HEK293 (cell line): Measurements from ENCODE around the gene NHEJ1.

Experiments used
- GLI4 ChIP-seq: fragments of 450-650 bp; formaldehyde crosslinking; IDR thresholded peaks from 2 replicates; pipeline ENCODE4 v1.5.1; 2016; ENCODE audit warnings: missing biosample characterization, missing genetic modification characterization
- MZF1 ChIP-seq: fragments of 450-650 bp; formaldehyde crosslinking; IDR thresholded peaks from 2 replicates; pipeline ENCODE4 v1.5.1; 2017; ENCODE audit warnings: missing biosample characterization, missing genetic modification characterization, borderline replicate concordance
- PRDM1 ChIP-seq: fragments of 450-650 bp; formaldehyde crosslinking; IDR thresholded peaks from 2 replicates; pipeline ENCODE4; 2016; ENCODE audit warnings: missing biosample characterization, missing genetic modification characterization
- SCRT1 ChIP-seq: fragments of 450-650 bp; formaldehyde crosslinking; IDR thresholded peaks from 2 replicates; pipeline ENCODE4 v1.5.1; 2016; ENCODE audit warnings: missing biosample characterization, missing genetic modification characterization, borderline replicate concordance
- SETDB1 ChIP-seq: IDR thresholded peaks from one replicate; pipeline ENCODE4 v1.6.1; 2017; ENCODE audit warnings: mild to moderate bottlenecking, low read length, moderate library complexity, mixed read lengths; ENCODE audit not compliant: insufficient read length
- WT1 ChIP-seq: fragments of 450-650 bp; formaldehyde crosslinking; IDR thresholded peaks from 2 replicates; pipeline ENCODE4 v1.5.1; 2016; ENCODE audit warnings: missing biosample characterization, missing genetic modification characterization
- YY2 ChIP-seq: fragments of 450-650 bp; formaldehyde crosslinking; IDR thresholded peaks from 2 replicates; pipeline ENCODE4 v1.5.1; 2016; ENCODE audit warnings: missing biosample characterization, missing genetic modification characterization
- ZBTB7A ChIP-seq: fragments of 450-650 bp; formaldehyde crosslinking; IDR thresholded peaks from 2 replicates; pipeline ENCODE4 v1.5.1; 2016; ENCODE audit warnings: low read depth, missing biosample characterization, missing genetic modification characterization
- ZEB2 ChIP-seq: fragments of 450-650 bp; formaldehyde crosslinking; IDR thresholded peaks from 2 replicates; pipeline ENCODE4 v1.5.1; 2016; ENCODE audit warnings: missing biosample characterization, missing genetic modification characterization
- ZIC2 ChIP-seq: fragments of 450-650 bp; formaldehyde crosslinking; IDR thresholded peaks from 2 replicates; pipeline ENCODE4 v1.5.1; 2016; ENCODE audit warnings: missing biosample characterization, missing genetic modification characterization
- ZNF10 ChIP-seq: fragments of 450-650 bp; formaldehyde crosslinking; IDR thresholded peaks from 2 replicates; pipeline ENCODE4 v1.5.1; 2017; ENCODE audit warnings: missing biosample characterization, missing genetic modification characterization
- ZNF121 ChIP-seq: fragments of 450-650 bp; formaldehyde crosslinking; IDR thresholded peaks from 2 replicates; pipeline ENCODE4 v1.5.1; 2016; ENCODE audit warnings: missing biosample characterization, missing genetic modification characterization
- ZNF146 ChIP-seq: fragments of 450-650 bp; formaldehyde crosslinking; IDR thresholded peaks from 2 replicates; pipeline ENCODE4 v1.5.1; 2016; ENCODE audit warnings: missing biosample characterization, missing genetic modification characterization
- ZNF157 ChIP-seq: fragments of 450-650 bp; formaldehyde crosslinking; IDR thresholded peaks from 2 replicates; pipeline ENCODE4 v1.5.1; 2016; ENCODE audit warnings: missing biosample characterization, missing genetic modification characterization
- ZNF211 ChIP-seq: fragments of 450-650 bp; formaldehyde crosslinking; IDR thresholded peaks from 2 replicates; pipeline ENCODE4 v1.5.1; 2016; ENCODE audit warnings: low read depth, missing biosample characterization, missing genetic modification characterization
- ZNF433 ChIP-seq: fragments of 450-650 bp; formaldehyde crosslinking; IDR thresholded peaks from 2 replicates; pipeline ENCODE4 v1.5.1; 2016; ENCODE audit warnings: missing biosample characterization, missing genetic modification characterization, low read depth
- ZNF561 ChIP-seq: fragments of 450-650 bp; IDR thresholded peaks from 2 replicates; pipeline ENCODE4 v1.5.1; 2018; ENCODE audit warnings: missing biosample characterization, missing genetic modification characterization, borderline replicate concordance
- ZNF623 ChIP-seq: fragments of 450-650 bp; formaldehyde crosslinking; IDR thresholded peaks from 2 replicates; pipeline ENCODE4 v1.5.1; 2016; ENCODE audit warnings: missing biosample characterization, missing genetic modification characterization
- ZNF629 ChIP-seq: fragments of 450-650 bp; formaldehyde crosslinking; IDR thresholded peaks from 2 replicates; pipeline ENCODE4 v1.5.1; 2017; ENCODE audit warnings: missing biosample characterization, missing genetic modification characterization
- ZNF654 ChIP-seq: fragments of 450-650 bp; formaldehyde crosslinking; IDR thresholded peaks from 2 replicates; pipeline ENCODE4 v1.5.1; 2016; ENCODE audit warnings: low read depth, missing biosample characterization, missing genetic modification characterization
- ZNF658 ChIP-seq: fragments of 450-650 bp; formaldehyde crosslinking; IDR thresholded peaks from 2 replicates; pipeline ENCODE4; 2016; ENCODE audit warnings: missing biosample characterization, missing genetic modification characterization
- ZNF677 ChIP-seq: fragments of 450-650 bp; IDR thresholded peaks from 2 replicates; pipeline ENCODE4 v1.5.0; 2018; ENCODE audit warnings: missing biosample characterization, mild to moderate bottlenecking, missing genetic modification characterization, moderate library complexity
- ZNF707 ChIP-seq: fragments of 450-650 bp; formaldehyde crosslinking; IDR thresholded peaks from 2 replicates; pipeline ENCODE4 v1.5.1; 2016; ENCODE audit warnings: missing biosample characterization, missing genetic modification characterization
- TF ChIP-seq, protein P1 (sequence below): fragments of 450-650 bp; formaldehyde crosslinking; IDR thresholded peaks from 2 replicates; pipeline ENCODE4 v1.5.1; 2016; ENCODE audit warnings: missing biosample characterization, missing genetic modification characterization, borderline replicate concordance
- TF ChIP-seq, protein P2 (sequence below): fragments of 450-650 bp; formaldehyde crosslinking; IDR thresholded peaks from 2 replicates; pipeline ENCODE4 v1.5.1; 2017; ENCODE audit warnings: missing biosample characterization, missing genetic modification characterization
- TF ChIP-seq, protein P3 (sequence below): fragments of 450-650 bp; formaldehyde crosslinking; IDR thresholded peaks from 2 replicates; pipeline ENCODE4 v1.5.1; 2017; ENCODE audit warnings: missing biosample characterization, mild to moderate bottlenecking, missing genetic modification characterization, moderate library complexity
- TF ChIP-seq, protein P4 (sequence below): fragments of 450-650 bp; formaldehyde crosslinking; IDR thresholded peaks from 2 replicates; pipeline ENCODE4 v1.5.1; 2016; ENCODE audit warnings: missing biosample characterization, missing genetic modification characterization
- TF ChIP-seq, protein P5 (sequence below): fragments of 450-650 bp; formaldehyde crosslinking; optimal IDR thresholded peaks from 2 replicates; pipeline ENCODE3; 2016; ENCODE audit warnings: missing biosample characterization, mild to moderate bottlenecking, missing genetic modification characterization
- TF ChIP-seq, protein P6 (sequence below): fragments of 450-650 bp; formaldehyde crosslinking; IDR thresholded peaks from 2 replicates; pipeline ENCODE4 v1.5.1; 2016; ENCODE audit warnings: missing biosample characterization, missing genetic modification characterization

NHEJ1 gene

DNA sequence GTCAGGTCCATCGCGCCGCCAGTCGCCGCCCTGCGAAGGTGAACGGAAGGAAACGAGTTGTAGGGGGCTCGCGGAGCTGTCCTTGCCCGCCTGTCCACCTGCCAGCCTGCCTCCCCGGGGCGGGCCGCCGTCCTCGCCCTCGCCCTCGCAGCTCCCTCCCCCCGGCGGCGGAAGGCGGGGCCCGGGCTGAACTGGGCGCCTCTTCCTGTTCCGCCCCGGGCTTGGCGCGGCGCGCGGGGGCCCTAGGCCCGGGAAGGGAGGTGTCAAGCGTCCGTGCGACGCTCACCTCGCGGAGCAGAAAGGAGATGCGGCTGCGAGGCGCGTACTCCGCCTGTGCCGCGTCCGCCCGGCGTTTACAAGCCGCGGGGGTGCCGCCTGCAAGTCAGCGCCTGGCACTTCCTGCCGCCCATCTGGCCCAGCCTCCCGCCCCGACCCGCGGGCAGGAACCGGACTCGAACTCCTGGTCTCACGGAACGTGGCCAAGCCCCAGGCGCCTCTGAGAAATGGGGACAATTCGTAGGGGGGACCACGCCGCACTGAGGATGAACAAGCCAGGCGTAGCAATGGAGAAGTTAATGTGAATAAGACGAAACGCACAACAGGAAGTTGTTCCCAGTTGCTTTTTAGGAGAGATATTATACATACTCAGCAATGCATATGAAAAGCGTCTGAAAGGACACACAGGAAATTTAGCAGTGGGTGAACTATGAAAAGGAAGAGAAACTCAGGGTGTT is 16.4 kb upstream of the NHEJ1 start, which contains the start of gene CNPPD1 (continued):
- TF ChIP-seq MZF1 (tag by site-specific recombination) (no peak), ZNF677 (tag by site-specific recombination) (no peak), ZNF157 (tag by site-specific recombination) (no peak), ZNF654 (tag by site-specific recombination) (no peak), SCRT1 (tag by site-specific recombination) (no peak), PRDM1 (no peak), ZNF121 (peak; percentile 51; the same call in 1 of the 2 replicates), ZNF658 (tag by site-specific recombination) (no peak), ZNF629 (tag by site-specific recombination) (peak; percentile 21; the same call in 1 of the 2 replicates), ZNF146 (tag by site-specific recombination) (no peak), ZNF707 (no peak), ZBTB7A (peak; percentile 6; the same call in 1 of the 2 replicates), ZNF623 (tag by site-specific recombination) (no peak), GLI4 (tag by site-specific recombination) (no peak), ZNF10 (tag by site-specific recombination) (peak; percentile 28; the same call in 1 of the 2 replicates), WT1 (0 out of 2 replicates have a peak, but pooled peaks have one; percentile 17), ZEB2 (tag by site-specific recombination) (peak; percentile 71; the same call in 1 of the 2 replicates), YY2 (tag by site-specific recombination) (no peak), ZNF561 (tag by site-specific recombination) (peak; percentile 75; the same call in 1 of the 2 replicates), ZIC2 (no peak), ZNF211 (no peak), SETDB1 (no peak), ZNF433 (tag by site-specific recombination) (no peak)
- TF ChIP-seq, protein P1, sequence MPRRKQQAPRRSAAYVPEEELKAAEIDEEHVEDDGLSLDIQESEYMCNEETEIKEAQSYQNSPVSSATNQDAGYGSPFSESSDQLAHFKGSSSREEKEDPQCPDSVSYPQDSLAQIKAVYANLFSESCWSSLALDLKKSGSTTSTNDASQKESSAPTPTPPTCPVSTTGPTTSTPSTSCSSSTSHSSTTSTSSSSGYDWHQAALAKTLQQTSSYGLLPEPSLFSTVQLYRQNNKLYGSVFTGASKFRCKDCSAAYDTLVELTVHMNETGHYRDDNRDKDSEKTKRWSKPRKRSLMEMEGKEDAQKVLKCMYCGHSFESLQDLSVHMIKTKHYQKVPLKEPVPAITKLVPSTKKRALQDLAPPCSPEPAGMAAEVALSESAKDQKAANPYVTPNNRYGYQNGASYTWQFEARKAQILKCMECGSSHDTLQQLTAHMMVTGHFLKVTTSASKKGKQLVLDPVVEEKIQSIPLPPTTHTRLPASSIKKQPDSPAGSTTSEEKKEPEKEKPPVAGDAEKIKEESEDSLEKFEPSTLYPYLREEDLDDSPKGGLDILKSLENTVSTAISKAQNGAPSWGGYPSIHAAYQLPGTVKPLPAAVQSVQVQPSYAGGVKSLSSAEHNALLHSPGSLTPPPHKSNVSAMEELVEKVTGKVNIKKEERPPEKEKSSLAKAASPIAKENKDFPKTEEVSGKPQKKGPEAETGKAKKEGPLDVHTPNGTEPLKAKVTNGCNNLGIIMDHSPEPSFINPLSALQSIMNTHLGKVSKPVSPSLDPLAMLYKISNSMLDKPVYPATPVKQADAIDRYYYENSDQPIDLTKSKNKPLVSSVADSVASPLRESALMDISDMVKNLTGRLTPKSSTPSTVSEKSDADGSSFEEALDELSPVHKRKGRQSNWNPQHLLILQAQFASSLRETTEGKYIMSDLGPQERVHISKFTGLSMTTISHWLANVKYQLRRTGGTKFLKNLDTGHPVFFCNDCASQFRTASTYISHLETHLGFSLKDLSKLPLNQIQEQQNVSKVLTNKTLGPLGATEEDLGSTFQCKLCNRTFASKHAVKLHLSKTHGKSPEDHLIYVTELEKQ (tag by site-specific recombination) = no peak
- TF ChIP-seq, protein P2, sequence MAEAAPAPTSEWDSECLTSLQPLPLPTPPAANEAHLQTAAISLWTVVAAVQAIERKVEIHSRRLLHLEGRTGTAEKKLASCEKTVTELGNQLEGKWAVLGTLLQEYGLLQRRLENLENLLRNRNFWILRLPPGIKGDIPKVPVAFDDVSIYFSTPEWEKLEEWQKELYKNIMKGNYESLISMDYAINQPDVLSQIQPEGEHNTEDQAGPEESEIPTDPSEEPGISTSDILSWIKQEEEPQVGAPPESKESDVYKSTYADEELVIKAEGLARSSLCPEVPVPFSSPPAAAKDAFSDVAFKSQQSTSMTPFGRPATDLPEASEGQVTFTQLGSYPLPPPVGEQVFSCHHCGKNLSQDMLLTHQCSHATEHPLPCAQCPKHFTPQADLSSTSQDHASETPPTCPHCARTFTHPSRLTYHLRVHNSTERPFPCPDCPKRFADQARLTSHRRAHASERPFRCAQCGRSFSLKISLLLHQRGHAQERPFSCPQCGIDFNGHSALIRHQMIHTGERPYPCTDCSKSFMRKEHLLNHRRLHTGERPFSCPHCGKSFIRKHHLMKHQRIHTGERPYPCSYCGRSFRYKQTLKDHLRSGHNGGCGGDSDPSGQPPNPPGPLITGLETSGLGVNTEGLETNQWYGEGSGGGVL = peak; percentile 85
- TF ChIP-seq, protein P3, sequence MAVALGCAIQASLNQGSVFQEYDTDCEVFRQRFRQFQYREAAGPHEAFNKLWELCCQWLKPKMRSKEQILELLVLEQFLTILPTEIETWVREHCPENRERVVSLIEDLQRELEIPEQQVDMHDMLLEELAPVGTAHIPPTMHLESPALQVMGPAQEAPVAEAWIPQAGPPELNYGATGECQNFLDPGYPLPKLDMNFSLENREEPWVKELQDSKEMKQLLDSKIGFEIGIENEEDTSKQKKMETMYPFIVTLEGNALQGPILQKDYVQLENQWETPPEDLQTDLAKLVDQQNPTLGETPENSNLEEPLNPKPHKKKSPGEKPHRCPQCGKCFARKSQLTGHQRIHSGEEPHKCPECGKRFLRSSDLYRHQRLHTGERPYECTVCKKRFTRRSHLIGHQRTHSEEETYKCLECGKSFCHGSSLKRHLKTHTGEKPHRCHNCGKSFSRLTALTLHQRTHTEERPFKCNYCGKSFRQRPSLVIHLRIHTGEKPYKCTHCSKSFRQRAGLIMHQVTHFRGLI = no peak
- TF ChIP-seq, protein P4, sequence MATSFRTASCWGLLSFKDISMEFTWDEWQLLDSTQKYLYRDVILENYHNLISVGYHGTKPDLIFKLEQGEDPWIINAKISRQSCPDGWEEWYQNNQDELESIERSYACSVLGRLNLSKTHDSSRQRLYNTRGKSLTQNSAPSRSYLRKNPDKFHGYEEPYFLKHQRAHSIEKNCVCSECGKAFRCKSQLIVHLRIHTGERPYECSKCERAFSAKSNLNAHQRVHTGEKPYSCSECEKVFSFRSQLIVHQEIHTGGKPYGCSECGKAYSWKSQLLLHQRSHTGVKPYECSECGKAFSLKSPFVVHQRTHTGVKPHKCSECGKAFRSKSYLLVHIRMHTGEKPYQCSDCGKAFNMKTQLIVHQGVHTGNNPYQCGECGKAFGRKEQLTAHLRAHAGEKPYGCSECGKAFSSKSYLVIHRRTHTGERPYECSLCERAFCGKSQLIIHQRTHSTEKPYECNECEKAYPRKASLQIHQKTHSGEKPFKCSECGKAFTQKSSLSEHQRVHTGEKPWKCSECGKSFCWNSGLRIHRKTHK (tag by site-specific recombination) = no peak
- TF ChIP-seq, protein P5, sequence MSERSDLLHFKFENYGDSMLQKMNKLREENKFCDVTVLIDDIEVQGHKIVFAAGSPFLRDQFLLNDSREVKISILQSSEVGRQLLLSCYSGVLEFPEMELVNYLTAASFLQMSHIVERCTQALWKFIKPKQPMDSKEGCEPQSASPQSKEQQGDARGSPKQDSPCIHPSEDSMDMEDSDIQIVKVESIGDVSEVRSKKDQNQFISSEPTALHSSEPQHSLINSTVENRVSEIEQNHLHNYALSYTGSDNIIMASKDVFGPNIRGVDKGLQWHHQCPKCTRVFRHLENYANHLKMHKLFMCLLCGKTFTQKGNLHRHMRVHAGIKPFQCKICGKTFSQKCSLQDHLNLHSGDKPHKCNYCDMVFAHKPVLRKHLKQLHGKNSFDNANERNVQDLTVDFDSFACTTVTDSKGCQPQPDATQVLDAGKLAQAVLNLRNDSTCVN (tag by site-specific recombination) = peak; percentile 93
- TF ChIP-seq, protein P6, sequence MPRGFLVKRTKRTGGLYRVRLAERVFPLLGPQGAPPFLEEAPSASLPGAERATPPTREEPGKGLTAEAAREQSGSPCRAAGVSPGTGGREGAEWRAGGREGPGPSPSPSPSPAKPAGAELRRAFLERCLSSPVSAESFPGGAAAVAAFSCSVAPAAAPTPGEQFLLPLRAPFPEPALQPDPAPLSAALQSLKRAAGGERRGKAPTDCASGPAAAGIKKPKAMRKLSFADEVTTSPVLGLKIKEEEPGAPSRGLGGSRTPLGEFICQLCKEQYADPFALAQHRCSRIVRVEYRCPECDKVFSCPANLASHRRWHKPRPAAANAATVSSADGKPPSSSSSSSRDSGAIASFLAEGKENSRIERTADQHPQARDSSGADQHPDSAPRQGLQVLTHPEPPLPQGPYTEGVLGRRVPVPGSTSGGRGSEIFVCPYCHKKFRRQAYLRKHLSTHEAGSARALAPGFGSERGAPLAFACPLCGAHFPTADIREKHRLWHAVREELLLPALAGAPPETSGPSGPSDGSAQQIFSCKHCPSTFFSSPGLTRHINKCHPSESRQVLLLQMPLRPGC (tag by site-specific recombination) = no peak
